Endothelial cell of umbilical vein (primary cell): ENCODE data around the gene NCOA7. TPM values are rescaled to one million over a fixed set of nuclear protein-coding genes. Genes with fewer than 3 reads are reported as not detected.

Source experiments
- BruUV-seq: library from RNA; stranded (reverse); fragments of 400-500 nt; replicated peaks from 2 replicates; lab custom pipeline; 2021; lab: Mats Ljungman, UMichigan
- CTCF ChIA-PET: fragments of 300-600, 350-600 bp; sonication (Branson Sonifier 250); formaldehyde crosslinking; loops from one replicate; lab custom pipeline; 2021; ENCODE audit warnings: antibody characterized with exemption, inconsistent platforms; lab: Charles Lee
- POLR2A ChIA-PET: fragments of 300-600, 350-600 bp; sonication (Branson Sonifier 250); formaldehyde crosslinking; loops from one replicate; lab custom pipeline; 2021; ENCODE audit warnings: antibody characterized with exemption, inconsistent platforms; lab: Charles Lee
- DNase-seq: peaks from one replicate; pipeline ENCODE4 v3.0.0-alpha.2; 2011; ENCODE audit warnings: low read depth, low spot score
- FAIRE-seq: peaks from 2 replicates; lab custom pipeline; 2011; peaks lifted over from hg19 to GRCh38; lab: Jason Lieb, UNC
- H2AFZ ChIP-seq: 2 replicates; pipeline ENCODE4 v1.6.0; 2012; ENCODE audit warnings: low read depth, low read length, control low read depth, inconsistent platforms
- H3K27ac ChIP-seq: 2 replicates; pipeline ENCODE4 v1.5.1; 2011; ENCODE audit warnings: low read depth, mild to moderate bottlenecking, control low read depth, low read length, moderate library complexity; ENCODE audit not compliant: insufficient read depth
- H3K27me3 ChIP-seq, 2 experiments: 2 replicates each; pipeline versions ENCODE4 v1.6.0 to v1.6.1; 2011; ENCODE audit warnings: low read length in 2 of 2, mixed read lengths in 1 of 2; ENCODE audit not compliant: control insufficient read depth in 2 of 2, insufficient read depth in 2 of 2
- H3K36me3 ChIP-seq, 2 experiments: 2 replicates in 1 of 2; 3 replicates in 1 of 2; pipeline ENCODE4 v1.5.1; 2011; ENCODE audit warnings: low read length in 2 of 2, mild to moderate bottlenecking in 1 of 2, moderate library complexity in 1 of 2; ENCODE audit not compliant: control insufficient read depth in 2 of 2, insufficient read depth in 2 of 2; ENCODE audit errors: extremely low read depth in 1 of 2
- H3K4me1 ChIP-seq: 3 replicates; pipeline ENCODE4 v1.5.1; 2011; ENCODE audit warnings: mild to moderate bottlenecking, low read length; ENCODE audit not compliant: control insufficient read depth, insufficient read depth; ENCODE audit errors: extremely low read depth
- H3K4me2 ChIP-seq: 2 replicates; pipeline ENCODE4 v1.6.1; 2011; ENCODE audit warnings: low read length, control low read depth, mixed read lengths; ENCODE audit not compliant: insufficient read depth
- H3K4me3 ChIP-seq, 3 experiments: fragments of 200-600 bp in 1 of 3; sonication (generic), shearing (Covaris generic) in 1 of 3; replicated peaks in 1 of 3; 2 replicates each; pipeline ENCODE4 v1.5.1; 2011 to 2016; ENCODE audit warnings: control low read depth in 3 of 3, low read length in 3 of 3, mild to moderate bottlenecking in 2 of 3, inconsistent platforms in 1 of 3, low read depth in 1 of 3, moderate library complexity in 1 of 3; ENCODE audit not compliant: insufficient read depth in 1 of 3
- H3K79me2 ChIP-seq: 2 replicates; pipeline ENCODE4 v1.6.0; 2012; ENCODE audit warnings: low read length, inconsistent platforms; ENCODE audit not compliant: control insufficient read depth, insufficient read depth
- H3K9ac ChIP-seq: replicated peaks from 2 replicates; pipeline ENCODE3; 2011; ENCODE audit warnings: low read length, control low read depth; ENCODE audit not compliant: insufficient read depth; ENCODE audit errors: extremely low read depth
- H3K9me1 ChIP-seq: replicated peaks from 3 replicates; pipeline ENCODE4 v1.6.0; 2011; ENCODE audit warnings: mild to moderate bottlenecking, low read length; ENCODE audit not compliant: control insufficient read depth, insufficient read depth; ENCODE audit errors: extremely low read depth
- H3K9me3 ChIP-seq: replicated peaks from 2 replicates; pipeline ENCODE4 v1.5.1; 2012; ENCODE audit warnings: low read length, inconsistent platforms; ENCODE audit not compliant: control insufficient read depth, insufficient read depth
- H4K20me1 ChIP-seq: replicated peaks from 2 replicates; pipeline ENCODE3; 2011; ENCODE audit warnings: mild to moderate bottlenecking, low read length; ENCODE audit not compliant: control insufficient read depth, insufficient read depth; ENCODE audit errors: extremely low read depth
- FOS ChIP-seq: IDR thresholded peaks from 2 replicates; pipeline ENCODE4 v1.6.1; 2011; ENCODE audit warnings: mild to moderate bottlenecking, low read length, moderate library complexity, borderline replicate concordance; ENCODE audit not compliant: insufficient read depth
- GATA2 ChIP-seq: IDR thresholded peaks from 2 replicates; pipeline ENCODE4 v1.7.0; 2011; ENCODE audit warnings: low read depth, mild to moderate bottlenecking, moderate library complexity, mixed read lengths, low read length; ENCODE audit not compliant: insufficient read length, insufficient read depth
- JUN ChIP-seq: IDR thresholded peaks from 2 replicates; pipeline ENCODE4 v1.6.1; 2011; ENCODE audit warnings: borderline replicate concordance, low read depth; ENCODE audit not compliant: insufficient read length, insufficient read depth
- MYC ChIP-seq: IDR thresholded peaks from one replicate; pipeline ENCODE4 v1.6.1; 2011; ENCODE audit warnings: mild to moderate bottlenecking, low read depth, low read length
- POLR2A ChIP-seq: IDR thresholded peaks from 2 replicates; pipeline ENCODE4 v1.6.1; 2012; ENCODE audit warnings: low read depth, mild to moderate bottlenecking, control low read depth, low read length
- POLR2AphosphoS5 ChIP-seq: IDR thresholded peaks from 2 replicates; pipeline ENCODE4 v1.6.1; 2012; ENCODE audit warnings: low read depth, mild to moderate bottlenecking, control low read depth, low read length, moderate library complexity; ENCODE audit not compliant: insufficient read depth
- dilution Hi-C: fragments of 300-500 bp; cut with MboI; formaldehyde crosslinking; loops from one replicate; pipeline ENCODE4 v1.15.0; 2019; ENCODE audit warnings: low sequenced_read_pairs; ENCODE audit not compliant: extremely low pct_ligation_motif_present
- intact Hi-C: fragments of 100-400 bp; cut with micrococcal nuclease; formaldehyde crosslinking; loops from one replicate; pipeline ENCODE4 v1.10.0; 2022
- polyA plus RNA-seq, 4 experiments: library from polyadenylated mRNA; depleted of rRNA in 3 of 4; stranded (reverse) in 3 of 4; unstranded in 1 of 4; fragments of >200 nt; gene quantifications; 2 replicates each; pipeline versions ENCODE4 v1.2.1 to v1.2.3, GENCODE V29; 2011 to 2012; ENCODE audit warnings: missing spikeins in 1 of 4
- total RNA-seq: library from RNA; stranded (reverse); gene quantifications from 2 replicates; pipeline ENCODE4 v1.2.3, GENCODE V29; 2021
- TF ChIP-seq, protein P1 (sequence below), 2 donors: IDR thresholded peaks; 1 replicate in 1 of 2; 2 replicates in 1 of 2; pipeline ENCODE4 v1.5.1; 2011; ENCODE audit warnings: low read length in 2 of 2, mild to moderate bottlenecking in 2 of 2, moderate library complexity in 2 of 2, control low read depth in 1 of 2, inconsistent platforms in 1 of 2, low read depth in 1 of 2; ENCODE audit not compliant: insufficient read depth in 1 of 2; ENCODE audit errors: extremely low read depth in 1 of 2

NCOA7 gene
- total and polyA plus RNA-seq, 2 donors (not counting 3 experiments of a cell fraction or from before 2014, with no cell fraction given): 27.7 to 71.2 TPM

DNA sequence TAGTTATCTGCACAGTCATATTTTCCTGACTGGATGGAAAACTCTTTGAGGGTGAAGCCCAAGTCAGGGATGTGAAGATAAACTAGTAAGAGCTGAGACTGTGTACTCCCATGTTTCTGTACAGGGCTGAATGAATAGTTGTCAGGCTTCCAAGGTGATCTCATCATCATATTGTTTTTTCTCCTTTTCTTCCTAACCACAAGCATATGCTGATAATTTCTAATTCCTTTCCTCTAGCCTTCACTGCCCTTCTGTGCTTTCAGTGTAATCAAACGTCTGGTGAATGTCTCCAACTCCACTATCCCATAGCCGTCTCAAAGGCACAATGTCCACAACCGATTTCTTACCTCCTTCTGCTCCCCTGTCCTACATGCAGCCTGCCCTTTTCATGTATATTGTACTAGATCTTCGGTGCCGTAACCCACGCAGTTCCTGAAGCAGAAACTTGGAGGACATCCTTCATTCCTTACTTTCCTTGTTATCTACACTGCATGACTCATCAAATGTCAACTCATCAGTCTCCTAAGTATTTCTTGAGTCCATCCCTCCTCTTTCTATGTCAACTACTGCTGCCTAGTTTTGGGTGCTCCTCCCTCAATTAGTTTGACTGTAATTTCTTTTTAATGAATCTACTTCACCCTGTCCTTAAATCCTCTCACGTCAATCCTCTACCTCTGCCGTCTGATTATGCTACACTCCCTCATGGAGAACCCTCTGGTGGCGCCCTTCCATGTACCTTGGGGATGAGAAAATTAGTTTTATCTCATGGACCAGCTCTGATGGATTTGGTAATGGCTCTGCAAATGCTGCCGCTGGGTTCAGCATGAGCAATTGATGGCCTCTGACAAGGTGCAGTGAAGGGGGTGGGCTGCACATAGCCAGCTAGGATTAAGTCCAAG, 21.9 kb downstream of the NCOA7 start:
- H3K9me1 ChIP-seq: no peaks in the 10 kb centered on the region
- ChIA-PET CTCF (interaction anchor here (0.6 to 6.1 kb wide), 4 partner anchors 10 to 46 kb away, joined by 3 to 47 read pairs (median 4); partner anchors contain the start of gene NCOA7), POLR2A (no interaction called here)
- peaks cover 0 to 2% of the 10 kb centered on the region in 2 experiments for H3K36me3 ChIP-seq
- BruUV-seq: TSS peak; percentile 13
- FAIRE-seq (peak; percentile 96), DNase-seq (peak; percentile 98)
- dilution Hi-C loops (no loop called here), intact Hi-C loops (loop anchor here (1.0 kb wide), 3 partner anchors 9 to 18 kb away; no protein-coding TSS in a partner anchor)
- H3K9me3 ChIP-seq: no peaks in the 10 kb centered on the region
- peak overlapping the region; percentile 66 for H2AFZ ChIP-seq
- H3K27me3 ChIP-seq: no peaks in the 10 kb centered on the region
- H3K4me1 ChIP-seq: peaks cover 46% of the 10 kb centered on the region
- peak overlapping the region in 1 of 3 experiments; percentile 31 for H3K4me3 ChIP-seq
- H4K20me1 ChIP-seq: no peaks in the 10 kb centered on the region
- peak; percentile 37 for TF ChIP-seq POLR2A
- TF ChIP-seq, protein P1, sequence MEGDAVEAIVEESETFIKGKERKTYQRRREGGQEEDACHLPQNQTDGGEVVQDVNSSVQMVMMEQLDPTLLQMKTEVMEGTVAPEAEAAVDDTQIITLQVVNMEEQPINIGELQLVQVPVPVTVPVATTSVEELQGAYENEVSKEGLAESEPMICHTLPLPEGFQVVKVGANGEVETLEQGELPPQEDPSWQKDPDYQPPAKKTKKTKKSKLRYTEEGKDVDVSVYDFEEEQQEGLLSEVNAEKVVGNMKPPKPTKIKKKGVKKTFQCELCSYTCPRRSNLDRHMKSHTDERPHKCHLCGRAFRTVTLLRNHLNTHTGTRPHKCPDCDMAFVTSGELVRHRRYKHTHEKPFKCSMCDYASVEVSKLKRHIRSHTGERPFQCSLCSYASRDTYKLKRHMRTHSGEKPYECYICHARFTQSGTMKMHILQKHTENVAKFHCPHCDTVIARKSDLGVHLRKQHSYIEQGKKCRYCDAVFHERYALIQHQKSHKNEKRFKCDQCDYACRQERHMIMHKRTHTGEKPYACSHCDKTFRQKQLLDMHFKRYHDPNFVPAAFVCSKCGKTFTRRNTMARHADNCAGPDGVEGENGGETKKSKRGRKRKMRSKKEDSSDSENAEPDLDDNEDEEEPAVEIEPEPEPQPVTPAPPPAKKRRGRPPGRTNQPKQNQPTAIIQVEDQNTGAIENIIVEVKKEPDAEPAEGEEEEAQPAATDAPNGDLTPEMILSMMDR (IDR thresholded peaks at IDR 0.05; ENCODE audit: extremely low read depth in 1 of 2, insufficient read depth in 1 of 2, low read depth in 1 of 2, low read length in 2 of 2): no peak
- peak; percentile 64 for TF ChIP-seq GATA2
- peak; percentile 85 for TF ChIP-seq FOS
- TF ChIP-seq POLR2AphosphoS5: peak; percentile 63
- peak; percentile 71 for TF ChIP-seq JUN
- TF ChIP-seq MYC: no peak
- peak overlapping the region; percentile 94 for H3K27ac ChIP-seq
- peak overlapping the region; percentile 88 for H3K4me2 ChIP-seq
- H3K79me2 ChIP-seq: peaks cover 52% of the 10 kb centered on the region
- H3K9ac ChIP-seq: peak overlapping the region; percentile 73
